SK-N-SH treated with all-trans-retinoic acid at 6 μM for 48 hours (cell line): ENCODE results near the gene ZNF418.

ENCODE experiments used
- ATAC-seq: fragments of 200-7000 bp; cut with Tn5 transposase; 3 replicates; pipeline ENCODE4 v1.9.1; 2020; ENCODE audit warnings: mild to moderate bottlenecking, moderate library complexity
- ARNTL ChIP-seq: fragments of 450-650 bp; formaldehyde crosslinking; IDR thresholded peaks from 2 replicates; pipeline ENCODE4 v1.5.0; 2020; ENCODE audit warnings: low read depth, mild to moderate bottlenecking, moderate library complexity, borderline replicate concordance
- BACH2 ChIP-seq: fragments of 250-450 bp; sonication (Bioruptor Pico); IDR thresholded peaks from 2 replicates; pipeline ENCODE4 v1.9.0; 2021; ENCODE audit warnings: mild to moderate bottlenecking, borderline replicate concordance
- CSDC2 ChIP-seq: fragments of 250-450 bp; sonication (Bioruptor Pico); IDR thresholded peaks from 2 replicates; pipeline ENCODE4 v1.5.0; 2020; ENCODE audit warnings: mild to moderate bottlenecking, moderate library complexity
- GLIS3 ChIP-seq: fragments of 250-450 bp; sonication (Bioruptor Pico); IDR thresholded peaks from 2 replicates; pipeline ENCODE4 v1.5.0; 2020; ENCODE audit warnings: mild to moderate bottlenecking, moderate library complexity
- ISL1 ChIP-seq: fragments of 250-450 bp; sonication (Bioruptor Pico); IDR thresholded peaks from 2 replicates; pipeline ENCODE4 v2.1.2; 2022; ENCODE audit warnings: mild to moderate bottlenecking, moderate library complexity
- OSR1 ChIP-seq: fragments of 250-450 bp; sonication (Bioruptor Pico); IDR thresholded peaks from 2 replicates; pipeline ENCODE4 v1.8.0; 2022; ENCODE audit warnings: moderate library complexity, mild to moderate bottlenecking, inconsistent platforms
- RARB ChIP-seq: fragments of 250-450 bp; sonication (Bioruptor Pico); IDR thresholded peaks from 2 replicates; pipeline ENCODE4 v1.8.0; 2021; ENCODE audit warnings: mild to moderate bottlenecking, moderate library complexity
- SNAI2 ChIP-seq: fragments of 250-450 bp; sonication (Bioruptor Pico); IDR thresholded peaks from 2 replicates; pipeline ENCODE4 v1.5.0; 2020; ENCODE audit warnings: mild to moderate bottlenecking, moderate library complexity
- TCF4 ChIP-seq: fragments of 250-450 bp; sonication (Bioruptor Pico); IDR thresholded peaks from 2 replicates; pipeline ENCODE4 v1.8.0; 2021; ENCODE audit warnings: mild to moderate bottlenecking, moderate library complexity, borderline replicate concordance
- TOX ChIP-seq: fragments of 250-450 bp; sonication (Bioruptor Pico); IDR thresholded peaks from 2 replicates; pipeline ENCODE4 v1.8.0; 2021; ENCODE audit warnings: mild to moderate bottlenecking, moderate library complexity, borderline replicate concordance
- ZC3H10 ChIP-seq: fragments of 250-450 bp; sonication (Bioruptor Pico); IDR thresholded peaks from 2 replicates; pipeline ENCODE4 v1.5.1; 2021; ENCODE audit warnings: mild to moderate bottlenecking, moderate library complexity
- ZFP3 ChIP-seq: fragments of 250-450 bp; sonication (Bioruptor Pico); IDR thresholded peaks from 2 replicates; pipeline ENCODE4 v1.5.0; 2020; ENCODE audit warnings: mild to moderate bottlenecking, moderate library complexity
- ZFP30 ChIP-seq: fragments of 450-650 bp; formaldehyde crosslinking; IDR thresholded peaks from 2 replicates; pipeline ENCODE4 v1.5.0; 2022; ENCODE audit warnings: mild to moderate bottlenecking, moderate library complexity
- ZNF565 ChIP-seq: fragments of 450-650 bp; formaldehyde crosslinking; conservative IDR thresholded peaks from 2 replicates; pipeline ENCODE4 v1.5.0; 2020; ENCODE audit warnings: low read depth, mild to moderate bottlenecking, moderate library complexity
- ZNF70 ChIP-seq: fragments of 450-650 bp; formaldehyde crosslinking; IDR thresholded peaks from 2 replicates; pipeline ENCODE4 v1.5.0; 2020; ENCODE audit warnings: mild to moderate bottlenecking, moderate library complexity
- ZNF8 ChIP-seq: fragments of 450-650 bp; formaldehyde crosslinking; IDR thresholded peaks from 2 replicates; pipeline ENCODE4 v1.5.0; 2020; ENCODE audit warnings: mild to moderate bottlenecking, moderate library complexity
- TF ChIP-seq, protein P1 (sequence below): fragments of 250-450 bp; sonication (Bioruptor Pico); IDR thresholded peaks from 2 replicates; pipeline ENCODE4 v1.8.0; 2021; ENCODE audit warnings: low read depth, mild to moderate bottlenecking, moderate library complexity, borderline replicate concordance
- TF ChIP-seq, protein P2 (sequence below): fragments of 250-450 bp; sonication (Bioruptor Pico); IDR thresholded peaks from 2 replicates; pipeline ENCODE4 v1.5.1; 2021; ENCODE audit warnings: mild to moderate bottlenecking, moderate library complexity
- TF ChIP-seq, protein P3 (sequence below): fragments of 250-450 bp; sonication (Bioruptor Pico); IDR thresholded peaks from 2 replicates; pipeline ENCODE4 v1.5.0; 2020; ENCODE audit warnings: mild to moderate bottlenecking, moderate library complexity
- TF ChIP-seq, protein P4 (sequence below): fragments of 250-450 bp; sonication (Bioruptor Pico); IDR thresholded peaks from 2 replicates; pipeline ENCODE4 v1.5.1; 2020; ENCODE audit warnings: low read depth, mild to moderate bottlenecking, moderate library complexity
- TF ChIP-seq, protein P5 (sequence below): fragments of 250-450 bp; sonication (Bioruptor Pico); IDR thresholded peaks from 2 replicates; pipeline ENCODE4 v1.8.0; 2020; ENCODE audit warnings: mild to moderate bottlenecking, moderate library complexity, borderline replicate concordance

Gene ZNF418

DNA sequence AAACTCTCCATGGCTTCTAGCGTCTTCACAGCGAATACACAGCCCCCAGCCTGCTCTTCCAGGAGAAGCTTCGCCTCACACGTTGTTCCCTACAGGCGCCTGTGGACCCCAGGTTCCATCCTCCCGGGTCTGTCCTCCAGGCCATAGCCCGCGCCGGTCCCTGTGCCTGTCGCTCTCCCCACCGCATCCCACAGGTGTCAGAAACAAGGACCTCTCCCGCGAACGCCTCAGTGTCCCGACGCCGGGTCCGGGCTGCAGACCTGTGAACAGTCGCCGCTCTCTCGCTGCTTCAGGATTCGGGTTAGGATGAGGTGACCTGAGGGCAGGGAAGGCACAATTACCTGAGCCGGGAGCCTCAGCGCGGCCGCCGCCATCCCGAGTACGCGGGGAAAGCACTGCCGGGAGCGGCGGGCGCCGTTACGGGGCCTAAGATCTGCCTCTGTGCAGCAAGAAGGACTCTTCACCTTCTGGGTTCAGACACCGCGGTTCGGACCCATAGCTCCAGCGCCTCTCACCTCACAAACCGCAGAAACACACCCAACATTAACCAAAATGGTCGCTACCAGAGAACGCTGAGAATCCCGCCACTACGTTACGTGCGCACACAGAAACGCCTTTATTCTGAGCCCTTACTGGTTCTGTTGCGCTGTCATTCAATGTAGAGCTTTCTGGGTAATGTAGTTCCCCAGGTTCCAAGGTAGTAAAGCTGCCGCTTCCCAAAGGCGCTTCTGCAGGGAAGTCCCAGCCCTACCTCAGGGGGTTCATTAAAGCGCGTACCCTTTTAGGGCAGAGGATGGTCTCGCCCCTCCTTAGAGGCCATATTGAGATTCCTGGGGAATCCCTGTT lies at the start of gene ZNF418:
ZNF418 (minus strand) TSS at position 583 of the 846 bp plus-strand sequence. CDS start 1,580 bp downstream, outside the sequence.
- no peak for ATAC-seq

DNA sequence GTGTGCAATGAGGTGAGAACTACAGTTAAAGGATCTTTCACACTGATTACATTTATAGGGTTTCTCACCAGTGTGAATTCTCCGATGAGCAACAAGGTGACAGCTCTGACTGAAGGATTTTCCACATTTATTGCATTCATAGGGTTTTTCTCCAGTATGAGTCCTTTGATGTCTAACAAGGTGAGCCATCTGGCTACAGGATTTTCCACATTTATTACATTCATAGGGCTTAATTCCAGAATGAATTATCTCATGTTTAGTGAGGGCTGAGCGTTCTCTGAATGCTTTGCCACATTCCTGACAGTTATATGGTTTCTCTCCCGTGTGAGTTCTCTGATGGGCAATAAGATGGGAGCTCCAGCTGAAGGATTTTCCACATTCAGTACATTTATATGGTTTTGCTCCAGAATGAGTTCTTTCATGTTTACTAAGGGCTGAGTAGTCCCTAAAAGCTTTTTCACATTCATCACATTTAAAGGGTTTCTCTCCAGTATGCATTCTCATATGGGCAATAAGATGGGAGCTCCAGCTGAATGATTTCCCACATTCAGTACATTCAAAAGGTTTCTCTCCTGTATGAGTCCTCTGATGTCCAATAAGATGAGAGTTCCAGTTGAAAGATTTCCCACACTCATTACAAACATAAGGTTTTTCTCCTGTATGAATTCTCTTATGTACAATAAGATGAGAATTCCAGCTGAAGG lies 43.5 kb upstream of the ZNF418 start:
- TF ChIP-seq ZC3H10 (no peak), ZFP3 (CRISPR knock-in tag) (no peak), ZFP30 (no peak), CSDC2 (CRISPR knock-in tag) (no peak), ISL1 (no peak), ZNF8 (CRISPR knock-in tag) (no peak), SNAI2 (CRISPR knock-in tag) (no peak)
- TF ChIP-seq, protein P1, sequence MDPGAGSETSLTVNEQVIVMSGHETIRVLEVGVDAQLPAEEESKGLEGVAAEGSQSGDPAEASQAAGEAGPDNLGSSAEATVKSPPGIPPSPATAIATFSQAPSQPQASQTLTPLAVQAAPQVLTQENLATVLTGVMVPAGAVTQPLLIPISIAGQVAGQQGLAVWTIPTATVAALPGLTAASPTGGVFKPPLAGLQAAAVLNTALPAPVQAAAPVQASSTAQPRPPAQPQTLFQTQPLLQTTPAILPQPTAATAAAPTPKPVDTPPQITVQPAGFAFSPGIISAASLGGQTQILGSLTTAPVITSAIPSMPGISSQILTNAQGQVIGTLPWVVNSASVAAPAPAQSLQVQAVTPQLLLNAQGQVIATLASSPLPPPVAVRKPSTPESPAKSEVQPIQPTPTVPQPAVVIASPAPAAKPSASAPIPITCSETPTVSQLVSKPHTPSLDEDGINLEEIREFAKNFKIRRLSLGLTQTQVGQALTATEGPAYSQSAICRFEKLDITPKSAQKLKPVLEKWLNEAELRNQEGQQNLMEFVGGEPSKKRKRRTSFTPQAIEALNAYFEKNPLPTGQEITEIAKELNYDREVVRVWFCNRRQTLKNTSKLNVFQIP (CRISPR knock-in tag), result no peak
- TF ChIP-seq, protein P2, sequence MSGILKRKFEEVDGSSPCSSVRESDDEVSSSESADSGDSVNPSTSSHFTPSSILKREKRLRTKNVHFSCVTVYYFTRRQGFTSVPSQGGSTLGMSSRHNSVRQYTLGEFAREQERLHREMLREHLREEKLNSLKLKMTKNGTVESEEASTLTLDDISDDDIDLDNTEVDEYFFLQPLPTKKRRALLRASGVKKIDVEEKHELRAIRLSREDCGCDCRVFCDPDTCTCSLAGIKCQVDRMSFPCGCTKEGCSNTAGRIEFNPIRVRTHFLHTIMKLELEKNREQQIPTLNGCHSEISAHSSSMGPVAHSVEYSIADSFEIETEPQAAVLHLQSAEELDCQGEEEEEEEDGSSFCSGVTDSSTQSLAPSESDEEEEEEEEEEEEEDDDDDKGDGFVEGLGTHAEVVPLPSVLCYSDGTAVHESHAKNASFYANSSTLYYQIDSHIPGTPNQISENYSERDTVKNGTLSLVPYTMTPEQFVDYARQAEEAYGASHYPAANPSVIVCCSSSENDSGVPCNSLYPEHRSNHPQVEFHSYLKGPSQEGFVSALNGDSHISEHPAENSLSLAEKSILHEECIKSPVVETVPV (CRISPR knock-in tag), result no peak
- ATAC-seq, result no peak

More for the DNA sequence above, at the start of gene ZNF418:
- TF ChIP-seq ZNF565 (CRISPR knock-in tag), result no peak
- no peak for TF ChIP-seq CSDC2 (CRISPR knock-in tag)
- TF ChIP-seq ZC3H10, result no peak

DNA sequence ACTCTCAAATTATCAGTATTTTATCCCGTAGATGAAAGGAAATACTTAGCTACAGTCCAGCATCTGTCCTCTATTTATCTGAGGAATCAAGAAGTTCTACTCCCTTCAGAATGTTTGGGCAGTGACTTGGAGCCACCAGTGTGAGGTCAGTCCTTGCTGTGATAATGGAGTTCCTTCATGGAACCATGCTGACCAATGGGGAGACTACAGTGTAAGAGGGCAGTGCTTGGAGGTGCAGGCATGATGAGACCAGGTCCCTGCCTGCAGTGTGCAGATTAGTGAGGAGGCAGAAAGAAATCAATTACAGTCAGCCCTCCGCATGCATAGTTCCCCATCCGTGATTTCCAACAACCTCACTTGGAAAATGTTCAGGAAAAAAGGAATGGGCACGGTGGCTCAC lies 39.2 kb upstream of the ZNF418 start, which contains the start of gene C19orf18:
C19orf18 (minus strand) TSS at position 101 of the 400 bp plus-strand sequence. CDS start 102 bp downstream, outside the sequence.
- ATAC-seq, result no peak
- TF ChIP-seq, protein P3, sequence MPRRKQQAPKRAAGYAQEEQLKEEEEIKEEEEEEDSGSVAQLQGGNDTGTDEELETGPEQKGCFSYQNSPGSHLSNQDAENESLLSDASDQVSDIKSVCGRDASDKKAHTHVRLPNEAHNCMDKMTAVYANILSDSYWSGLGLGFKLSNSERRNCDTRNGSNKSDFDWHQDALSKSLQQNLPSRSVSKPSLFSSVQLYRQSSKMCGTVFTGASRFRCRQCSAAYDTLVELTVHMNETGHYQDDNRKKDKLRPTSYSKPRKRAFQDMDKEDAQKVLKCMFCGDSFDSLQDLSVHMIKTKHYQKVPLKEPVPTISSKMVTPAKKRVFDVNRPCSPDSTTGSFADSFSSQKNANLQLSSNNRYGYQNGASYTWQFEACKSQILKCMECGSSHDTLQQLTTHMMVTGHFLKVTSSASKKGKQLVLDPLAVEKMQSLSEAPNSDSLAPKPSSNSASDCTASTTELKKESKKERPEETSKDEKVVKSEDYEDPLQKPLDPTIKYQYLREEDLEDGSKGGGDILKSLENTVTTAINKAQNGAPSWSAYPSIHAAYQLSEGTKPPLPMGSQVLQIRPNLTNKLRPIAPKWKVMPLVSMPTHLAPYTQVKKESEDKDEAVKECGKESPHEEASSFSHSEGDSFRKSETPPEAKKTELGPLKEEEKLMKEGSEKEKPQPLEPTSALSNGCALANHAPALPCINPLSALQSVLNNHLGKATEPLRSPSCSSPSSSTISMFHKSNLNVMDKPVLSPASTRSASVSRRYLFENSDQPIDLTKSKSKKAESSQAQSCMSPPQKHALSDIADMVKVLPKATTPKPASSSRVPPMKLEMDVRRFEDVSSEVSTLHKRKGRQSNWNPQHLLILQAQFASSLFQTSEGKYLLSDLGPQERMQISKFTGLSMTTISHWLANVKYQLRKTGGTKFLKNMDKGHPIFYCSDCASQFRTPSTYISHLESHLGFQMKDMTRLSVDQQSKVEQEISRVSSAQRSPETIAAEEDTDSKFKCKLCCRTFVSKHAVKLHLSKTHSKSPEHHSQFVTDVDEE (CRISPR knock-in tag), result no peak
- TF ChIP-seq TOX (no peak), ZFP30 (no peak), ARNTL (CRISPR knock-in tag) (no peak), ZNF70 (CRISPR knock-in tag) (no peak), CSDC2 (CRISPR knock-in tag) (no peak), TCF4 (CRISPR knock-in tag) (no peak), ZFP3 (CRISPR knock-in tag) (no peak), OSR1 (CRISPR knock-in tag) (no peak), RARB (no peak), GLIS3 (CRISPR knock-in tag) (no peak), ZNF8 (CRISPR knock-in tag) (no peak), SNAI2 (CRISPR knock-in tag) (no peak), BACH2 (CRISPR knock-in tag) (no peak)
- TF ChIP-seq, protein P4, sequence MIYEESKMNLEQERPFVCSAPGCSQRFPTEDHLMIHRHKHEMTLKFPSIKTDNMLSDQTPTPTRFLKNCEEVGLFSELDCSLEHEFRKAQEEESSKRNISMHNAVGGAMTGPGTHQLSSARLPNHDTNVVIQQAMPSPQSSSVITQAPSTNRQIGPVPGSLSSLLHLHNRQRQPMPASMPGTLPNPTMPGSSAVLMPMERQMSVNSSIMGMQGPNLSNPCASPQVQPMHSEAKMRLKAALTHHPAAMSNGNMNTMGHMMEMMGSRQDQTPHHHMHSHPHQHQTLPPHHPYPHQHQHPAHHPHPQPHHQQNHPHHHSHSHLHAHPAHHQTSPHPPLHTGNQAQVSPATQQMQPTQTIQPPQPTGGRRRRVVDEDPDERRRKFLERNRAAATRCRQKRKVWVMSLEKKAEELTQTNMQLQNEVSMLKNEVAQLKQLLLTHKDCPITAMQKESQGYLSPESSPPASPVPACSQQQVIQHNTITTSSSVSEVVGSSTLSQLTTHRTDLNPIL (CRISPR knock-in tag), result no peak
- TF ChIP-seq, protein P1 (CRISPR knock-in tag), result no peak
- TF ChIP-seq, protein P2 (CRISPR knock-in tag), result no peak
- TF ChIP-seq, protein P5, sequence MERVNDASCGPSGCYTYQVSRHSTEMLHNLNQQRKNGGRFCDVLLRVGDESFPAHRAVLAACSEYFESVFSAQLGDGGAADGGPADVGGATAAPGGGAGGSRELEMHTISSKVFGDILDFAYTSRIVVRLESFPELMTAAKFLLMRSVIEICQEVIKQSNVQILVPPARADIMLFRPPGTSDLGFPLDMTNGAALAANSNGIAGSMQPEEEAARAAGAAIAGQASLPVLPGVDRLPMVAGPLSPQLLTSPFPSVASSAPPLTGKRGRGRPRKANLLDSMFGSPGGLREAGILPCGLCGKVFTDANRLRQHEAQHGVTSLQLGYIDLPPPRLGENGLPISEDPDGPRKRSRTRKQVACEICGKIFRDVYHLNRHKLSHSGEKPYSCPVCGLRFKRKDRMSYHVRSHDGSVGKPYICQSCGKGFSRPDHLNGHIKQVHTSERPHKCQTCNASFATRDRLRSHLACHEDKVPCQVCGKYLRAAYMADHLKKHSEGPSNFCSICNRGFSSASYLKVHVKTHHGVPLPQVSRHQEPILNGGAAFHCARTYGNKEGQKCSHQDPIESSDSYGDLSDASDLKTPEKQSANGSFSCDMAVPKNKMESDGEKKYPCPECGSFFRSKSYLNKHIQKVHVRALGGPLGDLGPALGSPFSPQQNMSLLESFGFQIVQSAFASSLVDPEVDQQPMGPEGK, result no peak
